Testis (tissue), 3 donors: ENCODE measurements around the gene UBE2E1. TPM values are rescaled to one million over a fixed set of nuclear protein-coding genes. Genes with fewer than 3 reads are reported as not detected.
A peak's percentile ranks its signal among the peaks of the same experiment; 100 is the strongest.
"Not testable (repeated sequence)": the region's sequence is repeated elsewhere in the genome, so short reads cannot be mapped to it uniquely, and the experiment has no call there.

Experiments used
- DNase-seq: peaks from one replicate; pipeline ENCODE4 v3.0.0-alpha.2; 2019
- H3K27ac ChIP-seq, 2 donors: fragments of 200-600 bp; sonication (generic); one replicate each; pipeline ENCODE4 v1.5.1; 2019
- H3K27me3 ChIP-seq: fragments of 200-600 bp; sonication (generic); one replicate; pipeline ENCODE4 v1.5.1; 2019
- H3K36me3 ChIP-seq: fragments of 200-600 bp; sonication (generic); one replicate; pipeline ENCODE4 v1.5.1; 2017; ENCODE audit warnings: low read depth; ENCODE audit errors: missing control alignments
- H3K4me1 ChIP-seq: fragments of 200-600 bp; sonication (generic); one replicate; pipeline ENCODE4 v1.5.1; 2019
- H3K4me3 ChIP-seq, 2 donors: fragments of 200-600 bp; sonication (generic); one replicate each; pipeline ENCODE4 v1.5.1; 2017 to 2019
- H3K9me3 ChIP-seq: fragments of 200-600 bp; sonication (generic); one replicate; pipeline ENCODE4 v1.5.1; 2017
- POLR2A ChIP-seq: fragments of 450-650 bp; IDR thresholded peaks from one replicate; pipeline ENCODE4 v1.6.1; 2017; ENCODE audit warnings: antibody characterized with exemption, mild to moderate bottlenecking, moderate library complexity
- WGBS, 2 donors: methylation state at CpG; one replicate each; pipeline ENCODE4 v1.1.5; 2018; 5-methylcytosine and 5-hydroxymethylcytosine counted together
- intact Hi-C: fragments of 100-400 bp; cut with DNase I; formaldehyde crosslinking; loops from one replicate; pipeline ENCODE4 v1.15.1; 2023; ENCODE audit warnings: low total_unique reads
- polyA plus RNA-seq: library from polyadenylated mRNA; stranded (reverse); fragments of 350-450 nt; fragmentation: Illumina TruSeq; extraction: RNeasy Lipid Tissue Mini Kit (QIAGEN cat#74804); gene quantifications from one replicate; pipeline ENCODE4 v1.2.3, GENCODE V29; 2014; ENCODE audit warnings: low read depth, low replicate concordance; ENCODE audit not compliant: insufficient read depth
- total RNA-seq, 2 donors: library from RNA; depleted of rRNA; stranded (reverse); fragments of >200 nt; gene quantifications; one replicate each; pipeline ENCODE4 v1.2.3, GENCODE V29; 2016
- TF ChIP-seq, protein P1 (sequence below), 3 experiments: fragments of 450-650 bp in 2 of 3; fragments of 200-600 bp in 1 of 3; sonication (generic) in 1 of 3; IDR thresholded peaks; one replicate each; pipeline ENCODE4 v1.5.1; 2016 to 2019; ENCODE audit warnings: antibody characterized with exemption in 3 of 3, mild to moderate bottlenecking in 2 of 3, moderate library complexity in 1 of 3

The UBE2E1 gene
- total and polyA plus RNA-seq, 3 donors from 2014 or later = 68.7 to 89.5 (median 82.2) TPM

DNA sequence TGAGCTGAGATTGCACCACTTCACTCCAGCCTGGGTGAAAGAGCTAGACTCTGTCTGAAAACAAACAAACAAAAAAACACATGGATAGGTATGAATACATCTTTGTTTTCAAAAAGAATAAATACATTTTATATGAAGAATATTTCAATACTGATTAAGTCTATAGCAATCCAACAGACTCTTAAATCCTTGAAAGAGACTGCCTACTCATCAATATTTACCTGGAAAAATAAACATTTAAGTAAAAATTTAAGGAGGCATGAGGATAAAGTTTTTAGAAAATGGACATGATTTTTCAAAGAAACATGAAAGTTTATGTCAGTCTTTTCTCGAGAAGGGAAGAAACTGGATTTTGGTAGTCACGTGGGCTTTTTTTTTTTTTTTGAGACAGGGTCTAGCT, 105.6 kb downstream of the UBE2E1 start:
- no peak for DNase-seq
- H3K36me3 ChIP-seq = no peaks in the 10 kb centered on the region
- H3K27ac ChIP-seq = no peak overlapping the region
- peaks cover 4% of the 10 kb centered on the region for H3K4me1 ChIP-seq
- 88 to 92% methylated on average over 2 of the region's 2 CpGs for WGBS, 2 donors
- H3K27me3 ChIP-seq = no peaks in the 10 kb centered on the region
- no peak overlapping the region for H3K4me3 ChIP-seq
- TF ChIP-seq POLR2A = no peak
- TF ChIP-seq, protein P1, sequence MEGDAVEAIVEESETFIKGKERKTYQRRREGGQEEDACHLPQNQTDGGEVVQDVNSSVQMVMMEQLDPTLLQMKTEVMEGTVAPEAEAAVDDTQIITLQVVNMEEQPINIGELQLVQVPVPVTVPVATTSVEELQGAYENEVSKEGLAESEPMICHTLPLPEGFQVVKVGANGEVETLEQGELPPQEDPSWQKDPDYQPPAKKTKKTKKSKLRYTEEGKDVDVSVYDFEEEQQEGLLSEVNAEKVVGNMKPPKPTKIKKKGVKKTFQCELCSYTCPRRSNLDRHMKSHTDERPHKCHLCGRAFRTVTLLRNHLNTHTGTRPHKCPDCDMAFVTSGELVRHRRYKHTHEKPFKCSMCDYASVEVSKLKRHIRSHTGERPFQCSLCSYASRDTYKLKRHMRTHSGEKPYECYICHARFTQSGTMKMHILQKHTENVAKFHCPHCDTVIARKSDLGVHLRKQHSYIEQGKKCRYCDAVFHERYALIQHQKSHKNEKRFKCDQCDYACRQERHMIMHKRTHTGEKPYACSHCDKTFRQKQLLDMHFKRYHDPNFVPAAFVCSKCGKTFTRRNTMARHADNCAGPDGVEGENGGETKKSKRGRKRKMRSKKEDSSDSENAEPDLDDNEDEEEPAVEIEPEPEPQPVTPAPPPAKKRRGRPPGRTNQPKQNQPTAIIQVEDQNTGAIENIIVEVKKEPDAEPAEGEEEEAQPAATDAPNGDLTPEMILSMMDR (IDR thresholded peaks at IDR 0.05) = no peak
- intact Hi-C loops = no loop called here
- no peaks in the 10 kb centered on the region for H3K9me3 ChIP-seq

DNA sequence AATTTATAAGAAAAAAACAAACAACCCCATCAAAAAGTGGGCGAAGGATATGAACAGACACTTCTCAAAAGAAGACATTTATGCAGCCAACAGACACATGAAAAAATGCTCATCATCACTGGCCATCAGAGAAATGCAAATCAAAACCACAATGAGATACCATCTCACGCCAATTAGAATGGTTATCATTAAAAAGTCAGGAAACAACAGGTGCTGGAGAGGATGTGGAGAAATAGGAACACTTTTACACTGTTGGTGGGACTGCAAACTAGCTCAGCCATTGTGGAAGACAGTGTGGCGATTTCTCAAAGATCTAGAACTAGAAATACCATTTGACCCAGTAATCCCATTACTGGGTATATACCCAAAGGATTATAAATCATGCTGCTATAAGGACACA, 106.6 kb downstream of the UBE2E1 start:
- H3K9me3 ChIP-seq, H3K4me3 ChIP-seq, H3K4me1 ChIP-seq, intact Hi-C loops, H3K27me3 ChIP-seq, H3K36me3 ChIP-seq, H3K27ac ChIP-seq, DNase-seq: not testable (repeated sequence)
- 96 to 100% methylated on average over 3 of the region's 3 CpGs for WGBS, 2 donors

DNA sequence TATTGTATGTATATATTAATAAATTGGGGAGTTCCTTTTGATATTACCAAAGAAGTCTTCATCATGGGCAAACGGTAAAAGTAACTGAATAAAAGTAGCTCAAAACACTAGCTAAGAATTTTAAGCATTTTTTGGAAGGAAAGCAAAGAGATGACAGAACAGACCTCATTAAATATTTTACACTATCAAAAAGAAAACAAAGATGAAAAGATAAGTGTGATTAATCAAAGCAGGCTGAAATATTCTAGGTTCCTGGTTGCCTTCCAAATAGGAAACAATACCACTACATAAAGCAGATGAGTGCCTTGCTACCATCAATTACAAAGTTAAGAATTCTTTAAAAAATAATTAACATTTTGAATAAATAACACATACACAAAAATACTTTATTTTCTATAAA, 107.4 kb downstream of the UBE2E1 start:
- Histone ChIP-seq H3K4me3 (no peak overlapping the region), H3K27me3 (no peaks in the 10 kb centered on the region), H3K27ac (no peak overlapping the region), H3K36me3 (no peaks in the 10 kb centered on the region), H3K4me1 (peaks cover 4% of the 10 kb centered on the region), H3K9me3 (no peaks in the 10 kb centered on the region)
- TF ChIP-seq, protein P1 (IDR thresholded peaks at IDR 0.05) = no peak
- TF ChIP-seq POLR2A = no peak
- 81 to 82% methylated on average over 1 of the region's 1 CpG for WGBS, 2 donors
- intact Hi-C loops = no loop called here
- DNase-seq = no peak

DNA sequence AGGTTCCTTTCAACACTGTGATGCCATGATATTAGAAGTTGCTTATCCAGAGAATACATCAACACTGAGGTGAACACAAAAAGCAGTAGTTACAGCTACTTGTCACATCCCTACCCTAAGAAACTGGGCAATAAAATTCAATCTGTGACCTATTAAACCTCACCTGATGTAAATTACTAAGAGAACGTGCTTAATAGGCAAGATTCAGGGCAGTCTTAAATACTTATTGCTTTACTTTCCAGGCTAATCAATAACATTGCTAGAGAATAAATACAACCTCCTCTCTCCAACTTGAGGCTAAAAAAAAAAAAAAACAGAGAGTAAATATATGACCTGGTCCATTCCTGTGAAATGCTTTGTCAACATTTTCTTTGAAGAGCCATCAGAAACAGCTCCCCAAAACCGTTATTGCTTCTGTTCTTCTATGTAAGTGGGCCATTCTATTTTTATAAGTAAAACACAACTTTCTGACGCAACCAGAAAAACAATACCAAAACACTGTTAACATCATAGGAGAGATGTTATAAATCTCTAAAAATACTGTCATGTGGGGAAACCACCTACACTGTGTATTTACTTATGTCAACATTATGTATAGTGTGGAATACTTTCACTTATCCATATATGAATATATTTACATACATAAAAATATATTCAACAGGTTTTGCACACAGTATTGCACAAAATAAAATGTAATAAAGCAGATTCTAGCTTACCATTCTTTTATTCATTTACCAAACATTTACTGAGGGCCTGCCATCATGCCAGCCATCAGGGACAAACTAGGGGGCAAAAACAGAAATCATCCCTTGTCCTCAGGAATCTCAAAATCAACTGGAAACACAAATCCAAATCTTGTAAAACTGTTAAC, 108.4 kb downstream of the UBE2E1 start:
- H3K36me3 ChIP-seq = no peaks in the 10 kb centered on the region
- no peaks in the 10 kb centered on the region for H3K27me3 ChIP-seq
- TF ChIP-seq, protein P1 (IDR thresholded peaks at IDR 0.05) = no peak
- TF ChIP-seq POLR2A = no peak
- H3K27ac ChIP-seq = no peak overlapping the region
- no peak for DNase-seq
- intact Hi-C loops = no loop called here
- H3K9me3 ChIP-seq = no peaks in the 10 kb centered on the region
- H3K4me1 ChIP-seq = peaks cover 10% of the 10 kb centered on the region
- 72% methylated on average over 3 of the region's 3 CpGs for WGBS, 2 donors
- no peak overlapping the region for H3K4me3 ChIP-seq

DNA sequence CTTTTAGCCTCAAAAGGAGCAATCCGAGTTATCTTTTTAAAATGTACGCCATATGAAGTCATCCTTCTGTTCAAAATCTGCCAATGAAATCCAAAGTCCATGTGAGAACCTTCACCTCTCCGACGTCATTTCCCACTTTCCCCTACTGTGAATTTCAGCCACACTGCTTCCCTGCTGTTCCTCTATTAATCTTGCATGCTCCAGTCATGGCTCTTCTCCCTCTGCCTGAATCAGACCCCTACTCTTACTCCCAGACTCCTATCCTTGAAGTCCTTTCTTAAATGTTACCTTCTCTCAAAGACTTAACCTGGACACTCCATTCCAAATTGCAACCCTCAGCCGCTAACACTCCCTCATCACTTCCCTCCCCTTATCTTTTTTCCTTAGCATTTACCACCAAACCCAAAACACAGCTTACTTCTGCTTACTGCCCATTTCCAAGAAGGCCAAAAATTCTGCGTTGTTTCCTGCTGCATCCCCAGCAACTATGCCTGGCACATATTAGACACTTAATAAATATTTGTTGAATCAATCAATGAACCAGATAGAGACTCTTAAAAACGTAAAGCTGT, 109.9 kb downstream of the UBE2E1 start:
- Histone ChIP-seq H3K27me3 (no peaks in the 10 kb centered on the region), H3K4me3 (peak overlapping the region; percentile 80 to 97), H3K4me1 (peaks cover 10% of the 10 kb centered on the region), H3K9me3 (no peaks in the 10 kb centered on the region), H3K27ac (peak overlapping the region; percentile 81 to 98), H3K36me3 (no peaks in the 10 kb centered on the region)
- peak; percentile 41 for DNase-seq
- intact Hi-C loops = no loop called here
- WGBS, 2 donors = 35 to 41% methylated on average over 7 of the region's 7 CpGs
- TF ChIP-seq, protein P1 (IDR thresholded peaks at IDR 0.05) = no peak
- TF ChIP-seq POLR2A = no peak
